DMS114 treated with DMSO at 0.1 percent for 48 hours (cell line): ENCODE results near the gene GOLGA8M.
"Not testable (repeated sequence)": the region's sequence is repeated elsewhere in the genome, so short reads cannot be mapped to it uniquely, and the experiment has no call there.

ENCODE experiments used
- DNase-seq: peaks from one replicate; lab custom pipeline; 2025; ENCODE audit not compliant: unreplicated experiment; lab: John Stamatoyannopoulos, UW

The GOLGA8M gene

GRCh38 chr15:28663717-28664116 lies 48.5 kb downstream of the GOLGA8M start:
- DNase-seq = not testable (repeated sequence)

- DNase-seq = not testable (repeated sequence)
Measured at GRCh38 chr15:28660750-28661149, 51.5 kb downstream of the GOLGA8M start.

GRCh38 chr15:28656018-28656360 lies 56.2 kb downstream of the GOLGA8M start:
- not testable (repeated sequence) for DNase-seq

- not testable (repeated sequence) for DNase-seq
Measured at GRCh38 chr15:28655329-28656017, 56.7 kb downstream of the GOLGA8M start.

- DNase-seq = not testable (repeated sequence)
Measured at GRCh38 chr15:28654194-28654593, 58.0 kb downstream of the GOLGA8M start.

- DNase-seq = not testable (repeated sequence)
Measured at GRCh38 chr15:28652538-28652937, 59.7 kb downstream of the GOLGA8M start.
